Muscle layer of colon (tissue), 2 donors: ENCODE results near the gene PARP3.

Source experiments
- H3K27ac ChIP-seq: one replicate; pipeline ENCODE4 v1.7.0; 2013; ENCODE audit warnings: low read depth, mild to moderate bottlenecking, low read length, moderate library complexity
- H3K27me3 ChIP-seq, 2 donors: one replicate each; pipeline ENCODE4 v1.7.0; 2013; ENCODE audit warnings: low read length in 2 of 2, mild to moderate bottlenecking in 2 of 2; ENCODE audit not compliant: insufficient read depth in 2 of 2, control insufficient read depth in 1 of 2
- H3K36me3 ChIP-seq: one replicate; pipeline ENCODE4 v1.7.0; 2013; ENCODE audit warnings: mild to moderate bottlenecking, low read length; ENCODE audit not compliant: insufficient read depth
- H3K4me1 ChIP-seq: one replicate; pipeline ENCODE4 v1.7.0; 2013; ENCODE audit warnings: mild to moderate bottlenecking, low read length; ENCODE audit not compliant: insufficient read depth
- H3K4me3 ChIP-seq, 2 donors: one replicate each; pipeline ENCODE4 v1.7.0; 2013; ENCODE audit warnings: low read length in 2 of 2, low read depth in 1 of 2, mild to moderate bottlenecking in 1 of 2, moderate library complexity in 1 of 2
- H3K9ac ChIP-seq: one replicate; pipeline ENCODE4 v1.7.0; 2013; ENCODE audit warnings: low read length
- H3K9me3 ChIP-seq: one replicate; pipeline ENCODE4 v1.7.0; 2013; ENCODE audit warnings: mild to moderate bottlenecking, low read length
- donor health status: abdominal sarcoma.
- donor health status: Adenocarcinoma of cecum.

PARP3 gene

GRCh38 chr3:51945031-51945840 lies 3.1 kb downstream of the PARP3 start:
- H3K9me3 ChIP-seq: no peaks in the 10 kb centered on the region
- H3K27ac ChIP-seq: no peak overlapping the region
- H3K4me3 ChIP-seq: no peak overlapping the region
- H3K4me1 ChIP-seq: peaks cover 25% of the 10 kb centered on the region
- H3K27me3 ChIP-seq: no peaks in the 10 kb centered on the region
- H3K9ac ChIP-seq: no peak overlapping the region
- H3K36me3 ChIP-seq: peaks cover 25% of the 10 kb centered on the region

GRCh38 chr3:51945926-51946705 lies 4.0 kb downstream of the PARP3 start:
- no peak overlapping the region for H3K27ac ChIP-seq
- no peaks in the 10 kb centered on the region for H3K9me3 ChIP-seq
- H3K27me3 ChIP-seq: no peaks in the 10 kb centered on the region
- H3K36me3 ChIP-seq: peaks cover 25% of the 10 kb centered on the region
- no peak overlapping the region for H3K9ac ChIP-seq
- H3K4me1 ChIP-seq: peaks cover 16% of the 10 kb centered on the region
- no peak overlapping the region for H3K4me3 ChIP-seq

GRCh38 chr3:51946796-51947195 lies 4.6 kb downstream of the PARP3 start:
- H3K36me3 ChIP-seq: peaks cover 25% of the 10 kb centered on the region
- no peaks in the 10 kb centered on the region for H3K27me3 ChIP-seq
- peaks cover 13% of the 10 kb centered on the region for H3K4me1 ChIP-seq
- no peak overlapping the region for H3K4me3 ChIP-seq
- H3K27ac ChIP-seq: no peak overlapping the region
- no peaks in the 10 kb centered on the region for H3K9me3 ChIP-seq
- H3K9ac ChIP-seq: no peak overlapping the region

GRCh38 chr3:51947215-51947900 lies 5.2 kb downstream of the PARP3 start:
- Histone ChIP-seq H3K9me3 (no peaks in the 10 kb centered on the region), H3K36me3 (peaks cover 25% of the 10 kb centered on the region), H3K27me3 (no peaks in the 10 kb centered on the region), H3K4me3 (no peak overlapping the region), H3K4me1 (peaks cover 12% of the 10 kb centered on the region), H3K27ac (no peak overlapping the region), H3K9ac (no peak overlapping the region)

GRCh38 chr3:51948016-51948580 lies 5.9 kb downstream of the PARP3 start:
- Histone ChIP-seq H3K4me1 (peaks cover 5% of the 10 kb centered on the region), H3K4me3 (no peak overlapping the region), H3K9me3 (no peaks in the 10 kb centered on the region), H3K36me3 (peaks cover 25% of the 10 kb centered on the region), H3K27me3 (no peaks in the 10 kb centered on the region), H3K27ac (no peak overlapping the region), H3K9ac (no peak overlapping the region)

- H3K9ac ChIP-seq: no peak overlapping the region
- H3K9me3 ChIP-seq: no peaks in the 10 kb centered on the region
- H3K27me3 ChIP-seq: no peaks in the 10 kb centered on the region
- H3K36me3 ChIP-seq: peaks cover 25% of the 10 kb centered on the region
- no peaks in the 10 kb centered on the region for H3K4me1 ChIP-seq
- H3K27ac ChIP-seq: no peak overlapping the region
- H3K4me3 ChIP-seq: no peak overlapping the region
Observed at GRCh38 chr3:51949121-51949520, 7.0 kb downstream of the PARP3 start.

GRCh38 chr3:51950899-51951298 lies 8.7 kb downstream of the PARP3 start:
- H3K4me3 ChIP-seq: no peak overlapping the region
- peaks cover 17% of the 10 kb centered on the region for H3K36me3 ChIP-seq
- no peak overlapping the region for H3K9ac ChIP-seq
- no peak overlapping the region for H3K27ac ChIP-seq
- H3K9me3 ChIP-seq: no peaks in the 10 kb centered on the region
- H3K27me3 ChIP-seq: no peaks in the 10 kb centered on the region
- H3K4me1 ChIP-seq: peaks cover 6% of the 10 kb centered on the region

- H3K9me3 ChIP-seq: no peaks in the 10 kb centered on the region
- H3K9ac ChIP-seq: no peak overlapping the region
- H3K4me3 ChIP-seq: no peak overlapping the region
- peaks cover 10% of the 10 kb centered on the region for H3K36me3 ChIP-seq
- H3K4me1 ChIP-seq: peaks cover 14% of the 10 kb centered on the region
- H3K27me3 ChIP-seq: no peaks in the 10 kb centered on the region
- H3K27ac ChIP-seq: no peak overlapping the region
Observed at GRCh38 chr3:51953445-51953844, 11.3 kb downstream of the PARP3 start.

- no peak overlapping the region for H3K4me3 ChIP-seq
- peaks cover 14% of the 10 kb centered on the region for H3K4me1 ChIP-seq
- H3K27ac ChIP-seq: no peak overlapping the region
Observed at GRCh38 chr3:51954105-51954504, 11.9 kb downstream of the PARP3 start.

GRCh38 chr3:51954713-51955112 lies 12.6 kb downstream of the PARP3 start:
- H3K27ac ChIP-seq: no peak overlapping the region
- H3K4me3 ChIP-seq: no peak overlapping the region
- no peaks in the 10 kb centered on the region for H3K36me3 ChIP-seq
- no peaks in the 10 kb centered on the region for H3K9me3 ChIP-seq
- H3K27me3 ChIP-seq: no peaks in the 10 kb centered on the region
- H3K9ac ChIP-seq: no peak overlapping the region
- peaks cover 14% of the 10 kb centered on the region for H3K4me1 ChIP-seq

More at GRCh38 chr3:51954105-51954504, 11.9 kb downstream of the PARP3 start:
- Histone ChIP-seq H3K9me3 (no peaks in the 10 kb centered on the region), H3K27me3 (no peaks in the 10 kb centered on the region), H3K36me3 (peaks cover 3% of the 10 kb centered on the region), H3K9ac (no peak overlapping the region)
